NCI-H446 treated with DMSO at 0.1 percent for 48 hours (cell line): Measurements from ENCODE around the gene PLCXD1.
"Not testable (repeated sequence)": the region's sequence is repeated elsewhere in the genome, so short reads cannot be mapped to it uniquely, and the experiment has no call there.

ENCODE experiments used
- DNase-seq: peaks from one replicate; lab custom pipeline; 2025; lab: John Stamatoyannopoulos, UW

The PLCXD1 gene

GRCh38 chrX:351324-351641 lies 70.1 kb downstream of the PLCXD1 start:
- not testable (repeated sequence) for DNase-seq

- no peak for DNase-seq
Observed at GRCh38 chrX:351736-352135, 70.6 kb downstream of the PLCXD1 start.

DNA sequence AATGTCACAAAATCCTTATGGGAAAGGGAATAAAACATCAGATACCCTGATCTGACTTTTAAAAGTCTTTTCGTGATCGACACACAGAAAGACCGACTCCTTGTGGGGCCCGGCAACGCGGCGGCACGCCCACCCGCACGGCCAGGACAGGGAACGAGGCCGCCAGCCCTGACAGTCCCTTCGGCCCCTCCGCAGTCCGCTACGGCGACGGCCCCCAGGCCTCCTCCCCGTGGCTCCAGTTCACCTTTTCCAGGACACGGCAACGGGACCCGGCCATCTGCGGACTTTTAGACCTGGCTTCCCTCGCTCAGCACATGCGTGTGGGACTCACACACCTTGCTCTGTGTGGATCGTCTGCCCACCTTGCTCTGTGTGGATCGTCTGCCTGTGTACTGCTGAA lies 71.0 kb downstream of the PLCXD1 start:
- no peak for DNase-seq

GRCh38 chrX:352582-353314 lies 71.6 kb downstream of the PLCXD1 start:
- DNase-seq, result no peak
